GM13976 (cell line): Measurements from ENCODE around the gene SLC12A3.

Experiments used
- DNase-seq: peaks from one replicate; pipeline ENCODE4 v3.0.0; 2012; ENCODE audit warnings: low spot score
- in situ Hi-C: fragments of 300-500 bp; cut with MboI; formaldehyde crosslinking; loops from one replicate; pipeline ENCODE4 v1.12.0; 2022; ENCODE audit warnings: low sequenced_read_pairs, mixed read lengths, inconsistent platforms; ENCODE audit not compliant: unreplicated experiment
- TF ChIP-seq, protein P1 (sequence below): IDR thresholded peaks from 2 replicates; pipeline ENCODE4 v1.5.1; 2012; ENCODE audit warnings: borderline replicate concordance, mild to moderate bottlenecking; ENCODE audit not compliant: insufficient read depth; ENCODE audit errors: extremely low read depth, missing control alignments, control extremely low read depth

Gene SLC12A3

DNA sequence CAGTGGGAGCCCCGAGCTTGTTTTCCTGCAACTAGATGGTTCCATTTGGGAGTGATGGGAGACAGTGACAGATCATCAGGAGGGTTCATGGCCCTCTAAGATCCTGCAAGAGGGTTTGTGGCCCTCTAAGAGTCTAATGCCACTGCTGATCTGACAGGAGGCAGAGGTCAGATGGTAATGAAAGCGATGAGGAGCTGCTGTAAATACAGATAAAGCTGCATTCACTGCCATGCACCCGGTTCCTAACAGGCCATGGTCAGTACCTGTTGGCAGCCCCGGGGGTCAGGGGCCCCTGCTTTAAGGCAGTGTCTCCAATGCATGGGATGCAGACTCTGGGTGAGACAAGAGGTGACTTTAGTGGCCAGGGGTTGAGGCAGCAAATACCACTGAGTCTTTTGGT, 30.8 kb downstream of the SLC12A3 start:
- TF ChIP-seq, protein P1, sequence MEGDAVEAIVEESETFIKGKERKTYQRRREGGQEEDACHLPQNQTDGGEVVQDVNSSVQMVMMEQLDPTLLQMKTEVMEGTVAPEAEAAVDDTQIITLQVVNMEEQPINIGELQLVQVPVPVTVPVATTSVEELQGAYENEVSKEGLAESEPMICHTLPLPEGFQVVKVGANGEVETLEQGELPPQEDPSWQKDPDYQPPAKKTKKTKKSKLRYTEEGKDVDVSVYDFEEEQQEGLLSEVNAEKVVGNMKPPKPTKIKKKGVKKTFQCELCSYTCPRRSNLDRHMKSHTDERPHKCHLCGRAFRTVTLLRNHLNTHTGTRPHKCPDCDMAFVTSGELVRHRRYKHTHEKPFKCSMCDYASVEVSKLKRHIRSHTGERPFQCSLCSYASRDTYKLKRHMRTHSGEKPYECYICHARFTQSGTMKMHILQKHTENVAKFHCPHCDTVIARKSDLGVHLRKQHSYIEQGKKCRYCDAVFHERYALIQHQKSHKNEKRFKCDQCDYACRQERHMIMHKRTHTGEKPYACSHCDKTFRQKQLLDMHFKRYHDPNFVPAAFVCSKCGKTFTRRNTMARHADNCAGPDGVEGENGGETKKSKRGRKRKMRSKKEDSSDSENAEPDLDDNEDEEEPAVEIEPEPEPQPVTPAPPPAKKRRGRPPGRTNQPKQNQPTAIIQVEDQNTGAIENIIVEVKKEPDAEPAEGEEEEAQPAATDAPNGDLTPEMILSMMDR: no peak
- in situ Hi-C loops: no loop called here

DNA sequence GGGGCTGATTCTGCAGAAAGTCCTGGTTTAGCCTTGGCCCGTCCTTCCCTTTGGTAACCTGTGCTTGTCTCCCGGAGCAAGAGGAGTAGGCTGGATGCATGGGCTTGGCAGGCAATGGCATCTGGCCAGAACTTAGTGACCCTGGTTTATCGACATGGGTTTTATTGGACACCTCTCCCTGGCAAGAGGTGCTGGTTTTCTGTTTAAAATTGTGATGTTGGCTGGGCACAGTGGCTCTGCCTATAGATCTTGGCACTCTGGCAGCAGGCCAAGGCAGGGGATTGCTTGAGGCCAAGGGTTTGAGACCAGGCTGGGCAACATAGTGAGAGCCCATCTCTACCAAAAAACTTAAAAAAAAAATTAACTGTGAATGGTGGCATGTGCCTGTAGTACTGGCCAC, 31.2 kb downstream of the SLC12A3 start:
- TF ChIP-seq, protein P1: no peak
- in situ Hi-C loops: no loop called here
- no peak for DNase-seq

More for the DNA sequence above, 30.8 kb downstream of the SLC12A3 start:
- no peak for DNase-seq

DNA sequence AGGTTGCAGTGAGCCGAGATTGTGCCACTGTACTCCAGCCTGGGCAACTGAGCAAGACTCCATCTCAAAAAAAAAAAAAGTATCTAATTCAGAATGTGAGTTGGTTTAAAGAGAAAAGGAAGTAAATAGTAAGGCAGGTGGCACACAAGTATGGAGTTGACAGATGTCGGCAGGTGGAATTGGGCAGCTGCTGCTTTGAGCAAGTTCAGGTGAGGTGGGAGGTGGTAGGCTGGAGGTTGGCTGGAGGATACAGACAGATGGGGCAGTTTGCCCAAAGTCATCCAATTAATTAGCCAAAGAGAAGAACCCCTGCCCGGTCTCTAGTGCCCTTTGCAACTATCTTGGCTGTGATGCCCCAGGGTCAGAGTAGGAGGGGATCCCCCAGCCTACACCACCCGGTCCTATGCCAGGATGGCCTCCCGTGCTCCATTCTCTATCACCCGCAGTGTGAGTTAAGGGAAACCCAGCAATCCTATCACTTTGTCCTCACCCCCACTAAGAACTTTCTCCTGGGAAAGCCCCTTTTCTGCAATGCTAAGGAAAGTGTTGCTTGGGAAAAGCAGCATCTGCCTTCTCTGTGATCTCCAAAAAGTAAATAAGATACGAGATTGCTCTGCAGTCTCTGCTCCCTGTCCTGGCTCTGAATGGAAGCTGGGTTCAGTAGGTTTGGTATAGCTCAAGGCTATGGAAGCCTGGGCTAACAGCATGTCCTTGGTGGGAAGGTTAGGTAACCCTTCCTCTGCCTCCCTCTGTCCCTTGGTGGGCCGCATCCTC, 32.2 kb downstream of the SLC12A3 start:
- in situ Hi-C loops: no loop called here
- no peak for DNase-seq
- TF ChIP-seq, protein P1: no peak

DNA sequence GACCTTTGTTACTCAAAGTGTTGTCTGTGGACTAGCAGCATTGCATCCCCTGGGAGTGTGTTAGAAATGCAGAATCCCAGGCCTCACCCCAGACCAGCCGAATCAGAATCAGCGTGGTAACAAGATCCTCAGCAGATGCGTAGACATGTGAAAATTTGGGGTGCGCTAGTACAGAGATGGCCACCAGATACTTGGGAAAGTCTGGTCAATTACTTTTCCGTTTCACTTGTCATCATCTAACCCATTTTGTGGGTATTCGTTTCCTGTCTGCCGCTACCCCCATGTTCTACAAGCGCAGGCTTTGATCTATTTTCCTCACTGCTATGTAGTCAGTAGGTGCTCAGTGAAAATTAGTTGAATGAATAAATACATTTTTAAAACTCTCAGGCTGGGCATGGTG, 33.8 kb downstream of the SLC12A3 start:
- TF ChIP-seq, protein P1: no peak
- in situ Hi-C loops: no loop called here
- peak; percentile 70 for DNase-seq

DNA sequence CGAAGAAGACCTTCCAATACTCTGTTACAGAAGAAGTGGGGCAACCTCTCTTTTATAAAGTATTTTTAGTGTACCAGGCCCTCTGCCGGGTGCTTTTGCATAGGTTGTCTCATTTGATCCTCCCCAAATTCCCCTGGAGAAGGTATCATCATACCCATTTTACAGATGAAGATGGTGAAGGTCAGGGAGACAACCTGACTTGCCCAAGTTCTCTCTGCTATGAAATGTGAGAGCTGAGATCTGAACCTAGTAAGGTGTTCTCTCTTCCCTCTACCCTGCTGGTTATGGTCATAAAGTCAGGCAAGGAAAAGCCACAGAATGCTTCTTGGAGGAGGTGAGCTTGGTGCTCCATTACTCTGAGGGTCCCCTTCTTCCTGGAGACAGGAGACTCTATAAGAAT, 38.9 kb downstream of the SLC12A3 start:
- no peak for DNase-seq
- in situ Hi-C loops: no loop called here
- TF ChIP-seq, protein P1: no peak

DNA sequence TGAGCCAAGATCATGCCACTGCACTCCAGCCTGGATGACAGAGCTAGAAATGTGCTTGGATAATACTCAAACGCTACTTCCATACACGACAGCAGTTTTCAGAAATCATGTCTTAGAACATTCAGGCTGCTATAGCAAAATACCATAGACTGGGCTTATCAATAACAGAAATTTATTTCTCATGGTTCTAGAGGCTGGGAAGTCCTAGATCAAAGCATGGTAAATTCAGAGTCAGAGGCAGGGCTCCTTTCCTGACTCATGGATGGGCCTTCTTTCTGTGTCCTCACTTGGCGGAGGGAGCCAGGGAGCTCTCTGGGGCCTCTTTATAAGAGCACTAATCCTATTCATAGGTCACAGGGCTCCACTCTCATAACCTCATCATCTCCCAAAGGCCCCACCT, 42.4 kb downstream of the SLC12A3 start:
- DNase-seq: no peak
- in situ Hi-C loops: no loop called here
- TF ChIP-seq, protein P1: no peak

DNA sequence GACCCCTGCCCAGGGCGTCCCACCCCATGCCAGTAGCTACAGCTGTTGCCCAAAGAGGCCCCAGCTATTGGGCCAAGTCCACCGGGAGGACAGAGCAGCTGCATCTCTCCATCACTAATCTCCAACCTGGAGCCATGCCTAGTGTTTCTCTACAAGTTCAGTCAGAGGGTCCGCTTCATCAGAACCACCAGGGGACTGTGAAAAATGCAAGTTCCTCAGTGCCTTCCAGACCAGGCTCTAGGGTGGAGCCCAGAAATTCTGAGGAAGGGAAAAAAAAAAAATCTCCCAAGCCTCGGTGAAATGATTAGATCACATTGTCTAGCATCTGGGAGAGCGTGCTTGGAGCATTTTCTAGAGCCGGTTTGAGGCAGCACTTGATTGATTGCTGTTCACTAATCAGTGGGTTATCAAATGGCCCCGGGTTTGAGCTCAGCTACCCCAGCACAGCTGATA, 44.5 kb downstream of the SLC12A3 start:
- in situ Hi-C loops: no loop called here
- no peak for DNase-seq
- TF ChIP-seq, protein P1: no peak
